ENCODE results near the gene STYX. TPM values are rescaled to one million over a fixed set of nuclear protein-coding genes. Genes with fewer than 3 reads are reported as not detected.

Gene STYX
- total and polyA plus RNA-seq, 10 of the 15 experiments (the other 5 are each of a cell fraction or from before 2014, with no cell fraction given): 5.0 to 15.3 (median 9.5) TPM

DNA sequence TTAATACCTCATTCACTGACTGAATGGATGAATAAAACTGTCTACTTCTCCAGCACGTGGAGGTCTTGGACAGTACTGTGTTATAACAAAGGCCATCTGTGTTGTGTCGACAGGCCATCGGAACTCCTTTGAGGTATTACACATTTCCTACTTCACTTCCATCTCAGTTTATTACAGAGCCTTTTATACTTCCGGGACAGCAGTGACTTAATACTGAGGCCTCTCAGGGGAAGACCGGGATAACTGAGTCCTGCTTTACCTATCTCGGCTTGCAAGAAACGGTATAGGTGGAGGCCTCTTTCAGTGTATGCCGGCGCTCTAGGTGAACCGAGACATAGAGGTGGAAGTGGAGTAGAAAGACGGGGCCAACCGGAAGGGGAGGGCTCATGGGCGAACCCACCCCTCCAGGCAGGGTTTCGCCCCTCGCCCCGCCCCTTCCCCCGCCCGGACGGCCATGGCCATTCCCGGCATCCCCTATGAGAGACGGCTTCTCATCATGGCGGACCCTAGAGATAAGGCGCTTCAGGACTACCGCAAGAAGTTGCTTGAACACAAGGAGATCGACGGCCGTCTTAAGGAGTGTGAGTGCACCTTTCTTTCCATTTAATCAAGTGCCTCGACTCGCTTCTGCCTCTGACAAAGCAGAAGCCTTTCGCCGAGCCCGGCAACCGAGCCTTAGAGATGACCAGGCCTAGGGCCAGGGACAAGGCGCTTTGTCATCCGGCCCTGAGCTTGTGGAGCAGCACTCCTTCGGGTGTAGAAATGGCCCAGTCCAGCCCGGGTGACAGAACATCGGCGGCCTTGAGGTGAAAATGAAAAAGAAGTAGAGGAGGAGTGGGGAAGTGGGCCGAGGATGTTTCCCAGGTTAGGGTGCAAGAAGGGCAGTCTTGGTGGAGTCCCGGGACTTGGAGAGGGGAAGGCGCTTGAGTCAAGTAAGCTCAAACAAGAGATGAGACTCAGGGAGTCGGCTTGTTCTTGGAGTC, 23.0 kb upstream of the STYX start, which contains the start of gene PSMC6 (continued):
- TF ChIP-seq KAT2A (conservative IDR thresholded peaks at IDR 0.05; ENCODE audit: control insufficient read depth, low read depth, low read length) (no peak), STAT3 (IDR thresholded peaks at IDR 0.05; ENCODE audit: low read depth, low read length) (no peak), KDM1A (IDR thresholded peaks at IDR 0.05; ENCODE audit: borderline replicate concordance) (no peak), TCF7 (IDR thresholded peaks at IDR 0.05; ENCODE audit: borderline replicate concordance) (no peak), RAD51 (IDR thresholded peaks at IDR 0.05) (no peak), SUZ12 (IDR thresholded peaks at IDR 0.05; ENCODE audit: unreplicated experiment) (no peak), MTA3 (IDR thresholded peaks at IDR 0.05; ENCODE audit: borderline replicate concordance, low read length) (no peak), CHD4 (IDR thresholded peaks at IDR 0.05) (no peak), POLR2AphosphoS2 (IDR thresholded peaks at IDR 0.05; ENCODE audit: low read depth, low read length) (peak; percentile 90), HDGF (IDR thresholded peaks at IDR 0.05) (no peak; the same call in none of the 2 replicates), EP300 (IDR thresholded peaks at IDR 0.05; ENCODE audit: borderline replicate concordance in 1 of 2, control insufficient read depth in 1 of 2, low read depth in 2 of 2, low read length in 2 of 2) (no peak), FOXM1 (IDR thresholded peaks at IDR 0.05; ENCODE audit: low read depth, low read length) (no peak), TCF12 (IDR thresholded peaks at IDR 0.05; ENCODE audit: low read depth, low read length) (no peak), MEF2A (IDR thresholded peaks at IDR 0.05; ENCODE audit: insufficient read depth, low read depth, low read length) (no peak), SIX5 (IDR thresholded peaks at IDR 0.05; ENCODE audit: low read depth, low read length, severe bottlenecking) (no peak), NRF1 (conservative IDR thresholded peaks at IDR 0.05; ENCODE audit: low read depth, low read length) (no peak), EGR1 (IDR thresholded peaks at IDR 0.05; ENCODE audit: borderline replicate concordance in 1 of 2, low read depth in 2 of 2, low read length in 2 of 2) (peak in 1 of 2 experiments; percentile 39; a peak in 1 of 3 replicates), CREB1 (IDR thresholded peaks at IDR 0.05; ENCODE audit: low read depth) (no peak), GATAD2B (conservative IDR thresholded peaks at IDR 0.05; ENCODE audit: low read depth) (no peak), SMAD5 (IDR thresholded peaks at IDR 0.05; ENCODE audit: low read depth) (peak; percentile 95)
- TF ChIP-seq, protein P1, sequence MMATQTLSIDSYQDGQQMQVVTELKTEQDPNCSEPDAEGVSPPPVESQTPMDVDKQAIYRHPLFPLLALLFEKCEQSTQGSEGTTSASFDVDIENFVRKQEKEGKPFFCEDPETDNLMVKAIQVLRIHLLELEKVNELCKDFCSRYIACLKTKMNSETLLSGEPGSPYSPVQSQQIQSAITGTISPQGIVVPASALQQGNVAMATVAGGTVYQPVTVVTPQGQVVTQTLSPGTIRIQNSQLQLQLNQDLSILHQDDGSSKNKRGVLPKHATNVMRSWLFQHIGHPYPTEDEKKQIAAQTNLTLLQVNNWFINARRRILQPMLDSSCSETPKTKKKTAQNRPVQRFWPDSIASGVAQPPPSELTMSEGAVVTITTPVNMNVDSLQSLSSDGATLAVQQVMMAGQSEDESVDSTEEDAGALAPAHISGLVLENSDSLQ (IDR thresholded peaks at IDR 0.05): peak; percentile 55
- TF ChIP-seq, protein P2, sequence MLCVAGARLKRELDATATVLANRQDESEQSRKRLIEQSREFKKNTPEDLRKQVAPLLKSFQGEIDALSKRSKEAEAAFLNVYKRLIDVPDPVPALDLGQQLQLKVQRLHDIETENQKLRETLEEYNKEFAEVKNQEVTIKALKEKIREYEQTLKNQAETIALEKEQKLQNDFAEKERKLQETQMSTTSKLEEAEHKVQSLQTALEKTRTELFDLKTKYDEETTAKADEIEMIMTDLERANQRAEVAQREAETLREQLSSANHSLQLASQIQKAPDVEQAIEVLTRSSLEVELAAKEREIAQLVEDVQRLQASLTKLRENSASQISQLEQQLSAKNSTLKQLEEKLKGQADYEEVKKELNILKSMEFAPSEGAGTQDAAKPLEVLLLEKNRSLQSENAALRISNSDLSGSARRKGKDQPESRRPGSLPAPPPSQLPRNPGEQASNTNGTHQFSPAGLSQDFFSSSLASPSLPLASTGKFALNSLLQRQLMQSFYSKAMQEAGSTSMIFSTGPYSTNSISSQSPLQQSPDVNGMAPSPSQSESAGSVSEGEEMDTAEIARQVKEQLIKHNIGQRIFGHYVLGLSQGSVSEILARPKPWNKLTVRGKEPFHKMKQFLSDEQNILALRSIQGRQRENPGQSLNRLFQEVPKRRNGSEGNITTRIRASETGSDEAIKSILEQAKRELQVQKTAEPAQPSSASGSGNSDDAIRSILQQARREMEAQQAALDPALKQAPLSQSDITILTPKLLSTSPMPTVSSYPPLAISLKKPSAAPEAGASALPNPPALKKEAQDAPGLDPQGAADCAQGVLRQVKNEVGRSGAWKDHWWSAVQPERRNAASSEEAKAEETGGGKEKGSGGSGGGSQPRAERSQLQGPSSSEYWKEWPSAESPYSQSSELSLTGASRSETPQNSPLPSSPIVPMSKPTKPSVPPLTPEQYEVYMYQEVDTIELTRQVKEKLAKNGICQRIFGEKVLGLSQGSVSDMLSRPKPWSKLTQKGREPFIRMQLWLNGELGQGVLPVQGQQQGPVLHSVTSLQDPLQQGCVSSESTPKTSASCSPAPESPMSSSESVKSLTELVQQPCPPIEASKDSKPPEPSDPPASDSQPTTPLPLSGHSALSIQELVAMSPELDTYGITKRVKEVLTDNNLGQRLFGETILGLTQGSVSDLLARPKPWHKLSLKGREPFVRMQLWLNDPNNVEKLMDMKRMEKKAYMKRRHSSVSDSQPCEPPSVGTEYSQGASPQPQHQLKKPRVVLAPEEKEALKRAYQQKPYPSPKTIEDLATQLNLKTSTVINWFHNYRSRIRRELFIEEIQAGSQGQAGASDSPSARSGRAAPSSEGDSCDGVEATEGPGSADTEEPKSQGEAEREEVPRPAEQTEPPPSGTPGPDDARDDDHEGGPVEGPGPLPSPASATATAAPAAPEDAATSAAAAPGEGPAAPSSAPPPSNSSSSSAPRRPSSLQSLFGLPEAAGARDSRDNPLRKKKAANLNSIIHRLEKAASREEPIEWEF (IDR thresholded peaks at IDR 0.05; ENCODE audit: insufficient replicate concordance, low read depth, low read length): no peak
- TF ChIP-seq, protein P3, sequence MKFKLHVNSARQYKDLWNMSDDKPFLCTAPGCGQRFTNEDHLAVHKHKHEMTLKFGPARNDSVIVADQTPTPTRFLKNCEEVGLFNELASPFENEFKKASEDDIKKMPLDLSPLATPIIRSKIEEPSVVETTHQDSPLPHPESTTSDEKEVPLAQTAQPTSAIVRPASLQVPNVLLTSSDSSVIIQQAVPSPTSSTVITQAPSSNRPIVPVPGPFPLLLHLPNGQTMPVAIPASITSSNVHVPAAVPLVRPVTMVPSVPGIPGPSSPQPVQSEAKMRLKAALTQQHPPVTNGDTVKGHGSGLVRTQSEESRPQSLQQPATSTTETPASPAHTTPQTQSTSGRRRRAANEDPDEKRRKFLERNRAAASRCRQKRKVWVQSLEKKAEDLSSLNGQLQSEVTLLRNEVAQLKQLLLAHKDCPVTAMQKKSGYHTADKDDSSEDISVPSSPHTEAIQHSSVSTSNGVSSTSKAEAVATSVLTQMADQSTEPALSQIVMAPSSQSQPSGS (IDR thresholded peaks at IDR 0.05; ENCODE audit: low read length): no peak

Data from GM12878 (cell line).